Mesangial cell (primary cell): ENCODE measurements around the gene FBLN5. TPM values are rescaled to one million over a fixed set of nuclear protein-coding genes. Genes with fewer than 3 reads are reported as not detected.

Experiments
- total RNA-seq: library from RNA; depleted of rRNA; stranded (reverse); fragments of >200 nt; gene quantifications from 2 replicates; pipeline ENCODE4 v1.2.3, GENCODE V29; 2015

FBLN5 gene, protein sequence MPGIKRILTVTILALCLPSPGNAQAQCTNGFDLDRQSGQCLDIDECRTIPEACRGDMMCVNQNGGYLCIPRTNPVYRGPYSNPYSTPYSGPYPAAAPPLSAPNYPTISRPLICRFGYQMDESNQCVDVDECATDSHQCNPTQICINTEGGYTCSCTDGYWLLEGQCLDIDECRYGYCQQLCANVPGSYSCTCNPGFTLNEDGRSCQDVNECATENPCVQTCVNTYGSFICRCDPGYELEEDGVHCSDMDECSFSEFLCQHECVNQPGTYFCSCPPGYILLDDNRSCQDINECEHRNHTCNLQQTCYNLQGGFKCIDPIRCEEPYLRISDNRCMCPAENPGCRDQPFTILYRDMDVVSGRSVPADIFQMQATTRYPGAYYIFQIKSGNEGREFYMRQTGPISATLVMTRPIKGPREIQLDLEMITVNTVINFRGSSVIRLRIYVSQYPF
- total RNA-seq, result 5.7 and 12.3 TPM in 2 replicates

DNA sequence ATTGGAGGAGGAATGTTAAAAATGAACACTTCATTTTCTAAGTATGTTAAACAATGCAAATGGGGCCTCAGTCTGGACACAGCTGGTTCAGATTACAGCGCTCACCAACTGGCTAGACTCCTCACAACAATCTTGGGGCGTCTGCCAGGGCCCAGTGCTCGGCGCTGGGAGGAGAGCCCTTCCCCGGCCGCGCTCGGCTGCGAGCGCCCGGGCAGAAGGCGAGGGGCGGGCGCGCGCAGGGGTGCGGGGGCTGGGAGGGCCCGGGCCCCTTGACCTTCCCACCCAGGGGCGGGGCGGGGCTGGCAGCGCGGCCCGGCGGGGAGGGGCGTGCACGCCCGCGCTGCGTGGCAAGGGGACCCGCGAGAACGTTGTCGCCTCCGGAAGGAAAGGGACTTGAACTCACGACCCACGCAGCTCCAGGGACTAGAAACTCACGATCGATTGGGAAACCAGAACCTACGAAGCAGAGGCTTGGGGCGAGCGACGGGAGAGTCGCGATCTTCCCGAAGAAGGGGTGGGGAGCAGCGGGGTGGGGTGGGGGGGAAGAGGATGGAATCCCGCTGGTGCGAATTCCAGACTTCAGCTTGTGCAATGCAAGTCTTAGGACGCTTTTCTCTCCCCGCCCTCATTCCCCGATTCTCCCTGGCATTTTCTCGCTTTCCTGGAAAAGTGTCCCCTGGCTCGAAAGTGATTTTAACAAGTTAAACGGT lies at the start of gene FBLN5:
FBLN5 (minus strand) TSS at position 220 of the 710 bp plus-strand sequence. CDS start 465 bp downstream, outside the sequence.

DNA sequence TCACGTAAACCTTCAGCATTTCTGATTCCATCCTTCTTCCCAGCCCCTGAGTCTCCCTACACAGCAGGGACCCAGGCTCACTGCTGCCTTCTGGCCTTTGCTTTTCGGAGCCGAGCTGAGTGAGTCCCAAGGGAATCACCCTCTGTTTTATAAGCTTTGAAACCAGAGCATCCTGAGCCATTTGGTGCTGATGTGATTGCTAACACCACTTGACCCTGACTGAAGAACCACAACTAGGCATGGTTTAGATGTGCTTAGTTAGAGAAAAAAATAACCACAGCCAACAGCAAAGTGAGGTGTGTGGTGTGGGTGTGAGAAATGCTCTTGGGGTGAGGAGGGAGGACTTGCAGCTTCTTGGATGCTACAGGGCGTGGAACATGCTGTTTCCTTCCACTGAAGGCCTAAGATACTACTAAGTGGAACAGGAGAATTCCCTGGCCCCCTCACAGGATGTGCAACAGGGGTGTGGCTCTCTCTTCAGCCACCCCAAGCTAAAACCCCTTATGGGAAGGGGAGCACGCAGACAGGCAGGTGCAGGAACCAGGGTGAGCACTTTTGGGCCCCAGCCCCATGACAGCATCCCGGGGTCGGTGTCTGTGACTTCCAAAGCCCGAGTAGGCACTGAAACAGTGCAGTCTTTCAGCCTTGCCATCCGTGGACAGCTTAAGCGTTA lies 80.0 kb downstream of the FBLN5 start, which contains the start of gene TC2N:
TC2N (minus strand) TSS at position 221 of the 673 bp plus-strand sequence. CDS start 53,767 bp downstream, outside the sequence.

Other genes starting within 250 kb of the FBLN5 start
- gene CATSPERB, start 215.6 kb downstream of the FBLN5 start, total RNA-seq, result not detected in 2 replicates
- gene TC2N, start 80.2 kb downstream of the FBLN5 start, total RNA-seq, result 0.16 and 2.7 TPM in 2 replicates
- 6.0 and 7.5 TPM in 2 replicates for gene TRIP11, start 92.4 kb upstream of the FBLN5 start, total RNA-seq
- gene ATXN3, start 158.9 kb upstream of the FBLN5 start, total RNA-seq, result 3.1 and 16.4 TPM in 2 replicates
- gene NDUFB1, start 174.0 kb upstream of the FBLN5 start, total RNA-seq, result 109 and 165 TPM in 2 replicates
- gene CPSF2, start 174.3 kb upstream of the FBLN5 start, total RNA-seq, result 21.2 and 27.2 TPM in 2 replicates